ENCODE measurements around the gene ERG. TPM values are rescaled to one million over a fixed set of nuclear protein-coding genes. Genes with fewer than 3 reads are reported as not detected.

The ERG gene
- total RNA-seq, 1 donor from 2014 or later, result not detected

DNA sequence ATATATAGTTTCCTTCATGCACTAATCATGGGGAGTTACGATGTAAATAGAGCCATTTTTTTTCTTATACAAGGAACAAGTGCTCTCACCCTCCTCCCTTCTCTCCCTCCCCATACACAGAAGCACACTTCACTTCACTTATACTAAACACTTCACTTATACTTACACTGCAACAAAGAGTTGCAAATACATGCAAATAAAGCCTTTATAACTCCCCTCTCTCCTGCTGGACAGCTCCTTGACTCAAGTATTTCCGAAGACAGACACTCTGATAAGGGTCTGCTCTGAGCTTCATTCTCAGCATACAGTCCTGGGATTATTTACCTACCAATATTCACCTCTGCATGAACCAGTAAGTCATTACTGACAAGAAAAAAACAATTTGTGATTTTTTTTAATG is 35.6 kb upstream of the ERG start:
- intact Hi-C loops (cut with micrococcal nuclease), result no loop called here
- no peak for ATAC-seq (ENCODE audit: low read depth)
- CTCF ChIA-PET, result no interaction called here
- POLR2A ChIA-PET, result no interaction called here
- Mint-ChIP-seq H3K27ac (no peak overlapping the region), H3K4me3 (no peak overlapping the region), H3K4me1 (no peaks in the 10 kb centered on the region), H3K9me3 (no peaks in the 10 kb centered on the region), H3K36me3 (ENCODE audit: low read depth) (no peaks in the 10 kb centered on the region), H3K27me3 (no peaks in the 10 kb centered on the region)
- no peak for DNase-seq
- TF ChIP-seq, protein P1, sequence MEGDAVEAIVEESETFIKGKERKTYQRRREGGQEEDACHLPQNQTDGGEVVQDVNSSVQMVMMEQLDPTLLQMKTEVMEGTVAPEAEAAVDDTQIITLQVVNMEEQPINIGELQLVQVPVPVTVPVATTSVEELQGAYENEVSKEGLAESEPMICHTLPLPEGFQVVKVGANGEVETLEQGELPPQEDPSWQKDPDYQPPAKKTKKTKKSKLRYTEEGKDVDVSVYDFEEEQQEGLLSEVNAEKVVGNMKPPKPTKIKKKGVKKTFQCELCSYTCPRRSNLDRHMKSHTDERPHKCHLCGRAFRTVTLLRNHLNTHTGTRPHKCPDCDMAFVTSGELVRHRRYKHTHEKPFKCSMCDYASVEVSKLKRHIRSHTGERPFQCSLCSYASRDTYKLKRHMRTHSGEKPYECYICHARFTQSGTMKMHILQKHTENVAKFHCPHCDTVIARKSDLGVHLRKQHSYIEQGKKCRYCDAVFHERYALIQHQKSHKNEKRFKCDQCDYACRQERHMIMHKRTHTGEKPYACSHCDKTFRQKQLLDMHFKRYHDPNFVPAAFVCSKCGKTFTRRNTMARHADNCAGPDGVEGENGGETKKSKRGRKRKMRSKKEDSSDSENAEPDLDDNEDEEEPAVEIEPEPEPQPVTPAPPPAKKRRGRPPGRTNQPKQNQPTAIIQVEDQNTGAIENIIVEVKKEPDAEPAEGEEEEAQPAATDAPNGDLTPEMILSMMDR (IDR thresholded peaks at IDR 0.05), result no peak

DNA sequence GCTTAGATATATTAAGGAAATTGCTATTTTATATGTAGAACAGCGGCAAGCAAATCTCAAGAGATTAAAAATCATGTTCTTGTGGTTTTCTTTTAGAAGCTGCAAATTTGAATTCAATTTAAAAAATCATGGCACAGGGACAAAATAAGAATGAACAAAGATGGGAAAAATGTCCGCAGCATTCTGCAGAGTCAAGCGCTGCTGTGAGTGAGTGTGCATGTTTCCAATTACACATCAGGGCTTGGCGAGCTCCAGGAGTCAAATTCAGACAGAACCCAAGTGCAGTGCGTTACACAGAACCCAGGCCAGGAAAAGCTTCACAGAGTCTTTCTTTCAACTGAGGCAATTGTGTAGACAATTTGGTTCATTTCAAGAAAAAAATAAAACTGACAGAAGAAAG is 33.3 kb upstream of the ERG start:
- H3K4me3 Mint-ChIP-seq, result no peak overlapping the region
- H3K9me3 Mint-ChIP-seq, result no peaks in the 10 kb centered on the region
- TF ChIP-seq, protein P1 (IDR thresholded peaks at IDR 0.05), result no peak
- ATAC-seq (ENCODE audit: low read depth) (no peak), DNase-seq (no peak)
- no peaks in the 10 kb centered on the region for H3K36me3 Mint-ChIP-seq (ENCODE audit: low read depth)
- H3K4me1 Mint-ChIP-seq, result no peaks in the 10 kb centered on the region
- ChIA-PET CTCF (no interaction called here), POLR2A (no interaction called here)
- intact Hi-C loops (cut with micrococcal nuclease), result no loop called here
- H3K27ac Mint-ChIP-seq, result no peak overlapping the region
- no peaks in the 10 kb centered on the region for H3K27me3 Mint-ChIP-seq

DNA sequence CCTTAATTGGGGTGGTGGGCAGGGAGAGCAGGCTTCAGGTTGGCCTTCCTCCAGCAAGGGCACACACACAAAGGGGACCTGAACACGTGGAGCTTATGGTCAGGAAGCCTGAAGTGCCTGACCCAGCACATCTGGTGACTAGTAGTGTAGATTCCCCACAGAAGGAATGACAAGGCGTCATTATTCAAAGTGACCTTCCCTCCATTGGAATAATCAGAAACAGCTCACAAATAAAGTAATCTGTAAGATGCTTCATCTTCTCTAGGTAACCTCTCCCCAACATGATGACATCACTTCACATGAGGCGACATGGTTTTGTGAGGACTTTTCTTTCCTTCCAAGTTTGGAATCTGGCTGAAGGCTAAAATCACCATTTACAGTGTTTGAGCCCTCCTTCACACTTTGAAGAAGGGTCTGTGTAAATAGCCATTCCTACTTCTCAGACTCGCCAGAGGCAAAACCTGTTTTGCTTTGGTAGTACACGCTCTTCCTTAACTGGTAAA is 32.8 kb upstream of the ERG start:
- Mint-ChIP-seq H3K36me3 (ENCODE audit: low read depth) (no peaks in the 10 kb centered on the region), H3K27me3 (no peaks in the 10 kb centered on the region), H3K4me1 (no peaks in the 10 kb centered on the region), H3K9me3 (no peaks in the 10 kb centered on the region), H3K4me3 (no peak overlapping the region), H3K27ac (no peak overlapping the region)
- ChIA-PET CTCF (no interaction called here), POLR2A (no interaction called here)
- TF ChIP-seq, protein P1 (IDR thresholded peaks at IDR 0.05), result no peak
- ATAC-seq (ENCODE audit: low read depth), result no peak
- intact Hi-C loops (cut with micrococcal nuclease), result no loop called here
- no peak for DNase-seq

DNA sequence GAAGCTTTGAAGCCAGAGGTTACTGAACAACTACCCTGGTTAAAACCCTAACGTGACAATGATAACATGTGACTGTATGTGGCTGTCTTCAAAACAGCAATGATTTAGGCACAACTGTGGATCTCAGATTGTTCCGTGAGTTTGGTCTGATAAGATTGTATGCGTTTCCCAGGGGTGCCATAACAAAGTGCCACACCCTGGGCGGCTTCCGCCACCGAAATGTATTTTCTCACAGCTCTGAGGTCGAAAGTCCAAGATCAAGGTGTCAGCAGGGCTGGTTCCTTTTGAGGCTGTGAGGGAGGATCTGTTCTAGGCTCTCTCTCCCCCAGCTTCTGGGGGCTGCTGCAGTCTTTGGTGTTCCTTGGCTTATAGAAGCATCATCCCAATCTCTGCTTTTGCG is 29.5 kb upstream of the ERG start:
- ATAC-seq (ENCODE audit: low read depth) (no peak), DNase-seq (no peak)
- Mint-ChIP-seq H3K4me1 (no peaks in the 10 kb centered on the region), H3K9me3 (no peaks in the 10 kb centered on the region), H3K27me3 (no peaks in the 10 kb centered on the region), H3K4me3 (no peak overlapping the region), H3K27ac (no peak overlapping the region), H3K36me3 (ENCODE audit: low read depth) (no peaks in the 10 kb centered on the region)
- TF ChIP-seq, protein P1 (IDR thresholded peaks at IDR 0.05), result no peak
- intact Hi-C loops (cut with micrococcal nuclease), result no loop called here
- POLR2A ChIA-PET, result no interaction called here
- CTCF ChIA-PET, result no interaction called here

DNA sequence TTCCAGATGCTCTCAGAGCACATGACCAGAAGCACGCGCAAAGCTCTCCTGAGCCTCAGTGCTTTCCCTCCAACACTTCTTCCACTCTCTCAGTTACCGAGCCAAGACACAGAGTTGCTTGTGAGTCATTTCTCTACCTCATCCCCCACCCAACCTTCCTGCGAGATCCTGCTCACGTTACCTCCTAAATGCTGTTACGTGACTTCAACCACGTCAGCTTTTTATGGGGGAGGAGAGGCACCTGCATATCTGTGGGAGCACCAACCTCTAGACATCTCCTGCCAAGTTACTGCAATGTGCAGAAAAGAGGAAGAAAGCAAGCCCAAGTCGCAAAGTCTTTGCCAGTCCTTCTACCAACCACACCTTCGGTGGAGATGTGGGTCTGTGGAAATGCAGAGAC is 27.2 kb upstream of the ERG start:
- H3K36me3 Mint-ChIP-seq (ENCODE audit: low read depth), result no peaks in the 10 kb centered on the region
- H3K4me3 Mint-ChIP-seq, result no peak overlapping the region
- no peaks in the 10 kb centered on the region for H3K27me3 Mint-ChIP-seq
- H3K4me1 Mint-ChIP-seq, result no peaks in the 10 kb centered on the region
- H3K9me3 Mint-ChIP-seq, result no peaks in the 10 kb centered on the region
- intact Hi-C loops (cut with micrococcal nuclease), result no loop called here
- TF ChIP-seq, protein P1 (IDR thresholded peaks at IDR 0.05), result no peak
- DNase-seq (no peak), ATAC-seq (ENCODE audit: low read depth) (no peak)
- ChIA-PET CTCF (no interaction called here), POLR2A (no interaction called here)
- H3K27ac Mint-ChIP-seq, result no peak overlapping the region
